AG09309 (cell line): Measurements from ENCODE around the gene VPS26C.

ENCODE experiments used
- DNase-seq: peaks from one replicate; pipeline ENCODE4 v3.0.0-alpha.2; 2010; ENCODE audit warnings: low read depth
- H3K4me3 ChIP-seq: 2 replicates; pipeline ENCODE4 v1.5.1; 2011; ENCODE audit warnings: mild to moderate bottlenecking, low read depth, low read length, moderate library complexity; ENCODE audit not compliant: control insufficient read depth
- TF ChIP-seq, protein P1 (sequence below): IDR thresholded peaks from 2 replicates; pipeline ENCODE4 v1.5.1; 2011; ENCODE audit warnings: mild to moderate bottlenecking, low read depth, low read length, inconsistent platforms; ENCODE audit not compliant: insufficient read depth, control insufficient read depth; ENCODE audit errors: missing control alignments

Gene VPS26C

DNA sequence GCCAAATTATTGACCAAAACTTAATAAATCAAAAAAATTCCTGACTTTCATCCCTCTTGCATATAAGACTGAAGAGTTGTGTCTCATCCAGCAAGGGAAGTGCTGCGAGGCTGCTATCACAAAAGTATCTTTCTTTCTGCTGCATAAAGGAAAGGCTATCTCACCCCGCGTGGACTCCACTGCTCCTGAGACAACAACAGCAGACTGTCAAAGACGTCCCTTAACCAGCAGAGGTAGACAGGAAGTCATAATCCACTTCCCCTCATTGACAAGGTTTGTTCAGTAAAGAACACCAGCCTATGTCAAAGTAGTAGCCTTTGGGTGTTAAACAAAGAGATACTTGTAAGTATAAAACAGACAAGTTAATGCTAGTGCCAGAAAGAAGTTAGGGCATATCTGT is 29.4 kb downstream of the VPS26C start:
- DNase-seq = no peak
- H3K4me3 ChIP-seq = no peak overlapping the region
- TF ChIP-seq, protein P1, sequence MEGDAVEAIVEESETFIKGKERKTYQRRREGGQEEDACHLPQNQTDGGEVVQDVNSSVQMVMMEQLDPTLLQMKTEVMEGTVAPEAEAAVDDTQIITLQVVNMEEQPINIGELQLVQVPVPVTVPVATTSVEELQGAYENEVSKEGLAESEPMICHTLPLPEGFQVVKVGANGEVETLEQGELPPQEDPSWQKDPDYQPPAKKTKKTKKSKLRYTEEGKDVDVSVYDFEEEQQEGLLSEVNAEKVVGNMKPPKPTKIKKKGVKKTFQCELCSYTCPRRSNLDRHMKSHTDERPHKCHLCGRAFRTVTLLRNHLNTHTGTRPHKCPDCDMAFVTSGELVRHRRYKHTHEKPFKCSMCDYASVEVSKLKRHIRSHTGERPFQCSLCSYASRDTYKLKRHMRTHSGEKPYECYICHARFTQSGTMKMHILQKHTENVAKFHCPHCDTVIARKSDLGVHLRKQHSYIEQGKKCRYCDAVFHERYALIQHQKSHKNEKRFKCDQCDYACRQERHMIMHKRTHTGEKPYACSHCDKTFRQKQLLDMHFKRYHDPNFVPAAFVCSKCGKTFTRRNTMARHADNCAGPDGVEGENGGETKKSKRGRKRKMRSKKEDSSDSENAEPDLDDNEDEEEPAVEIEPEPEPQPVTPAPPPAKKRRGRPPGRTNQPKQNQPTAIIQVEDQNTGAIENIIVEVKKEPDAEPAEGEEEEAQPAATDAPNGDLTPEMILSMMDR = no peak

GRCh38 chr21:37237346-37237745 is 29.8 kb downstream of the VPS26C start:
- no peak for DNase-seq
- no peak overlapping the region for H3K4me3 ChIP-seq
- TF ChIP-seq, protein P1 = no peak

DNA sequence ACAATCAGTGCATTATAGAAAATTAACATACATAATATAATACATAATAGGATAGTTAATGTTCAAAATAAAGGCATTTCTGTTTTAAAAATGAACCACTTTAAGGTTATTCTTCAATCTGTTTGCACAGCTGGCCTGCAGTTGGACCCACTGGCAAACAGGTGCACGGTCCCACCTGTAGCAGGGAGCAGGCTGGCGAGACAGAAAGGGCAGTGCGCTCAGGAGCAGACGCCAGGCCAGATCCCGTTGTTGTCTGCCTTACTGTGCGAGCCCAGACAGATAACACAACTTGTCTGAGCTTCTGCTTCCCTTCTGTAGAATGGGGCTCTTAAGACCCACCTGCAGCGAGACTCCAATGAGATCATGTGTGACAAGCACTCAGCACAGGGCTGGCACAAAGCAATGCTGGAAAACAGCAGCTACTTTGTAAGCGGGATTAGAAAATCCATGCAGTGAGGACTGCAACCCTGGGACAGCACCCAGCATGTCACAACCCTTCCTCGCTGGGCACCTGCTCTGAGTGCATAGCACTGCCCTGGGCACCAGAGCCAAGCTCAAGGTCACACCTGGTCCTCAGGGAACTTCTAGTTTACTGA is 33.5 kb downstream of the VPS26C start:
- TF ChIP-seq, protein P1 = no peak
- no peak for DNase-seq
- H3K4me3 ChIP-seq = no peak overlapping the region

DNA sequence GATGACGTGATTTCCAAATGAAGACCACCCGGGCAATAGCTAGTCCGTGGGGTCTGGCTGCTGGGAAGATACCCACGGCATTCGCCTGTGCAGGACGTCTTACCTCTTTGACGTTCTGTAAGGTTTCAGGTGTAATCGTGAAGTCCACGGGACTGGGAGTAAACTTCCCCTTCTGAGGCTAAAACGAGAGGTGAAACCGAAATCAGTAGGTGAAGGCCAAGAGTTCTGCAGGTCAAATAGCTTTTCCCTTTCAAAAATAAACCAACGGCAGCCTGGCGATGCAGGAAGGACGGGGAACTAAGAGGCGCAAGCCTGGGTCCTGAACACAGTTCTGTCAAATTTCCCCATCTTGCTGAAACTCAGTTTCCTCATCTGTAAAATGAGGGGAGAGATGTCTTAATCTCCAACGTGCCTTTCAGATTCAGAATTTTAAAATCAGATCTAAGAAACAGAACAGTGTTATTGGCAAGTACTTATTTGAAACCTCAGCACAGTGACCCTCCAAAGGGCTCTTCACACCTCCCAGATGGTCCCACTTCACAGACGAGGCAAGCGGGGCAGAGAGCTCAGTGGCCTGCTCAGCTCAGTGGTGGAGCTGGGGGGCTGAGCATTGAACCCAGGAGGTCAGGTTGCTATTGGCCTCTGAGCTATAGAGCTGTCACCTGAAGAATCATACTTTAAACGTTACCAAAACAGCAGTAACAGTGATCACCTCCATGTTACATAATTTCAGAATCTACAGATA is 34.7 kb downstream of the VPS26C start:
- TF ChIP-seq, protein P1 = no peak
- no peak overlapping the region for H3K4me3 ChIP-seq
- DNase-seq = no peak

- TF ChIP-seq, protein P1 = no peak
- no peak overlapping the region for H3K4me3 ChIP-seq
- DNase-seq = no peak
These were observed 35.5 kb downstream of the VPS26C start for GRCh38 chr21:37231671-37232070.

- H3K4me3 ChIP-seq = no peak overlapping the region
- TF ChIP-seq, protein P1 = no peak
- no peak for DNase-seq
These were observed 35.9 kb downstream of the VPS26C start for GRCh38 chr21:37231249-37231645.
